A673 (cell line): ENCODE measurements around the gene KLLN.

Experiments
- CTCF ChIP-seq: fragments of 300-800, 200-600 bp; sonication (generic); conservative IDR thresholded peaks from 2 replicates; pipeline ENCODE4 v1.5.1; 2017; ENCODE audit warnings: low read depth, mild to moderate bottlenecking, antibody characterized with exemption, low read length, moderate library complexity, mixed read lengths
- EZH2 ChIP-seq: fragments of 200-600 bp; sonication (generic); IDR thresholded peaks from 2 replicates; pipeline ENCODE4 v1.6.1; 2017; ENCODE audit warnings: borderline replicate concordance, low read depth, mild to moderate bottlenecking, mixed read lengths, antibody characterized with exemption, low read length; ENCODE audit not compliant: poor library complexity, severe bottlenecking

DNA sequence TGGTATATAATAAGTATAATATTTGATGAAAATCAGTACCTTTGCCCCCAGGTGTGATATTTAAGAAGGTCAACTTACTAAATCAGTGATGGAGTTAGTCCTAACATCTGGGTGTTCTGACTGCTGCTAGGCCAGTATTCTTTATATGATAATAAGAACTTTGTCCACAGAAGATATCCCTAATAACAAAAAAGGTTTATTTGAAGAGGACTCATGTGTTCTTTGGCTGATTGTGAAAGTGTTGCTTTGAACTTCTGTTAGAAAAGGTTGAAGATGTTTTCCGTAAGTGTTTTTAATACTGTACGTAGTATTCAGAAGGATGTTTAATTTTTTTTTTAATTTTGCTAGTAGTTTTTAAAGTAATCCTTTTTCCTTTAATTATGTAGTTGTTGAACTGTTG, 10.3 kb upstream of the KLLN start:
- TF ChIP-seq CTCF (no peak), EZH2 (no peak)
